Measurements from ENCODE around the gene PARVB.

- TF ChIP-seq CTCF (IDR thresholded peaks at IDR 0.05): no peak
- no peak for TF ChIP-seq POLR2A (IDR thresholded peaks at IDR 0.05)
Observed at GRCh38 chr22:43985532-43985931, 38.6 kb upstream of the PARVB start.
